T-cell (primary cell): Measurements from ENCODE around the gene MS4A4A. TPM values are rescaled to one million over a fixed set of nuclear protein-coding genes. Genes with fewer than 3 reads are reported as not detected.
A peak's percentile ranks its signal among the peaks of the same experiment; 100 is the strongest.

ENCODE experiments used
- ATAC-seq, 4 experiments: fragments of 200-7000 bp in 3 of 4; fragments of 150-1000 bp in 1 of 4; cut with Tn5 transposase; replicated peaks in 1 of 4; 1 replicate in 3 of 4; 2 replicates in 1 of 4; pipeline ENCODE4 v1.10.0; 2021; ENCODE audit warnings: moderate library complexity in 3 of 4, mild to moderate bottlenecking in 2 of 4, moderate number of reproducible peaks in 1 of 4
- CTCF ChIA-PET, 2 donors: fragments of 300-600 bp; sonication (Branson Sonifier 250); formaldehyde crosslinking; loops; one replicate each; lab custom pipeline; 2022; ENCODE audit warnings: antibody characterized with exemption in 2 of 2; lab: Charles Lee
- POLR2A ChIA-PET, 2 donors: fragments of 300-600 bp; sonication (Branson Sonifier 250); formaldehyde crosslinking; loops; one replicate each; lab custom pipeline; 2022; ENCODE audit warnings: antibody characterized with exemption in 2 of 2; lab: Charles Lee
- DNase-seq, 35 experiments: peaks; one replicate each; pipeline versions ENCODE4 v3.0.0 to v3.0.0-alpha.2; 2013 to 2023
- H3K27ac ChIP-seq: one replicate; pipeline ENCODE4 v1.5.1; 2013; ENCODE audit warnings: low read length
- H3K27me3 ChIP-seq, 2 experiments: replicated peaks in 1 of 2; 1 replicate in 1 of 2; 2 replicates in 1 of 2; pipeline versions ENCODE4 v1.6.1 to v1.7.0; 2013; ENCODE audit warnings: low read length in 1 of 2, mixed read lengths in 1 of 2; ENCODE audit not compliant: control insufficient read depth in 2 of 2, insufficient read depth in 2 of 2; ENCODE audit errors: extremely low read depth in 1 of 2
- H3K36me3 ChIP-seq, 2 donors: 1 replicate in 1 of 2; 2 replicates in 1 of 2; pipeline versions ENCODE4 v1.6.1 to v1.7.0; 2013; ENCODE audit warnings: low read length in 1 of 2; ENCODE audit not compliant: control insufficient read depth in 2 of 2, insufficient read depth in 1 of 2; ENCODE audit errors: extremely low read depth in 1 of 2
- H3K4me1 ChIP-seq, 2 experiments: 1 replicate in 1 of 2; 2 replicates in 1 of 2; pipeline versions ENCODE4 v1.6.1 to v1.7.0; 2013; ENCODE audit warnings: low read length in 2 of 2, mixed read lengths in 1 of 2; ENCODE audit not compliant: insufficient read depth in 2 of 2, control insufficient read depth in 1 of 2; ENCODE audit errors: extremely low read depth in 1 of 2
- H3K4me3 ChIP-seq, 2 donors: 1 replicate in 1 of 2; 2 replicates in 1 of 2; pipeline versions ENCODE4 v1.5.1 to v1.7.0; 2013; ENCODE audit warnings: mild to moderate bottlenecking in 2 of 2, low read length in 1 of 2, moderate library complexity in 1 of 2; ENCODE audit not compliant: control insufficient read depth in 1 of 2; ENCODE audit errors: extremely low read depth in 1 of 2
- H3K9me3 ChIP-seq: 2 replicates; pipeline ENCODE4 v1.7.0; 2013
- H3K27ac Mint-ChIP-seq, 2 donors: one replicate each; pipeline ENCODE4 v1.8.0; 2020 to 2021; ENCODE audit warnings: mild to moderate bottlenecking in 2 of 2, mixed read lengths in 2 of 2
- H3K27me3 Mint-ChIP-seq, 2 donors: one replicate each; pipeline ENCODE4 v1.8.0; 2021 to 2022; ENCODE audit warnings: mixed read lengths in 2 of 2
- H3K36me3 Mint-ChIP-seq: one replicate; pipeline ENCODE4 v1.8.0; 2021; ENCODE audit warnings: mixed read lengths
- H3K4me1 Mint-ChIP-seq, 3 donors: one replicate each; pipeline ENCODE4 v1.8.0; 2020 to 2022; ENCODE audit warnings: mixed read lengths in 3 of 3, mild to moderate bottlenecking in 1 of 3
- H3K4me3 Mint-ChIP-seq, 3 donors: one replicate each; pipeline ENCODE4 v1.8.0; 2020 to 2022; ENCODE audit warnings: mild to moderate bottlenecking in 3 of 3, mixed read lengths in 3 of 3, moderate library complexity in 3 of 3
- H3K9me3 Mint-ChIP-seq, 3 donors: one replicate each; pipeline ENCODE4 v1.8.0; 2020 to 2022; ENCODE audit warnings: mixed read lengths in 3 of 3
- WGBS: methylation state at CpG from one replicate; pipeline ENCODE4 v1.1.5; 2013; ENCODE audit warnings: missing lambda C conversion rate; ENCODE audit not compliant: insufficient coverage; 5-methylcytosine and 5-hydroxymethylcytosine counted together
- total RNA-seq, 35 experiments: library from RNA in 6 of 35; stranded (reverse) in 6 of 35; fragments of 120-200 nt in 1 of 35; gene quantifications; one replicate each; pipeline versions ENCODE4 v1.2.1 to v1.2.4 and lab custom pipeline; 2013 to 2026

The MS4A4A gene
- total RNA-seq, 5 donors from 2014 or later (not counting 1 experiment from before 2014, with no cell fraction given), result 0.26 TPM; not detected in 4

GRCh38 chr11:60307507-60308195 is 27.2 kb downstream of the MS4A4A start:
- Mint-ChIP-seq H3K27me3 (peaks cover under 1 to 11% of the 10 kb centered on the region in 2 donors), H3K36me3 (no peaks in the 10 kb centered on the region), H3K27ac (no peak overlapping the region), H3K9me3 (no peaks in the 10 kb centered on the region), H3K4me1 (no peaks in the 10 kb centered on the region), H3K4me3 (no peak overlapping the region)
- POLR2A ChIA-PET, result no interaction called here
- no peak for ATAC-seq
- DNase-seq, result no peak
- CTCF ChIA-PET, result no interaction called here
- H3K27me3 ChIP-seq, result no peaks in the 10 kb centered on the region
- H3K36me3 ChIP-seq, result no peaks in the 10 kb centered on the region
- H3K27ac ChIP-seq, result no peak overlapping the region
- no peak overlapping the region for H3K4me3 ChIP-seq
- WGBS, result 51% methylated on average over 3 of the region's 3 CpGs
- H3K9me3 ChIP-seq, result no peaks in the 10 kb centered on the region
- H3K4me1 ChIP-seq, result no peaks in the 10 kb centered on the region

- WGBS, result 33% methylated on average over 1 of the region's 5 CpGs
Measured at GRCh38 chr11:60310407-60310998, 30.0 kb downstream of the MS4A4A start.

GRCh38 chr11:60314635-60315321 is 34.3 kb downstream of the MS4A4A start:
- no peaks in the 10 kb centered on the region for H3K36me3 Mint-ChIP-seq
- H3K9me3 Mint-ChIP-seq, result peaks cover 6 to 10% (median 6%) of the 10 kb centered on the region in 3 donors
- Histone ChIP-seq H3K4me3 (no peak overlapping the region), H3K36me3 (no peaks in the 10 kb centered on the region), H3K27ac (no peak overlapping the region), H3K27me3 (no peaks in the 10 kb centered on the region), H3K9me3 (no peaks in the 10 kb centered on the region), H3K4me1 (no peaks in the 10 kb centered on the region)
- POLR2A ChIA-PET, result no interaction called here
- no CpG with 5 or more reads among the region's 2 CpGs for WGBS
- ATAC-seq (no peak), DNase-seq (no peak)
- H3K4me1 Mint-ChIP-seq, result no peaks in the 10 kb centered on the region
- peaks cover 9 to 12% of the 10 kb centered on the region in 2 donors for H3K27me3 Mint-ChIP-seq
- no peak overlapping the region for H3K4me3 Mint-ChIP-seq
- CTCF ChIA-PET, result no interaction called here
- H3K27ac Mint-ChIP-seq, result no peak overlapping the region

More at GRCh38 chr11:60310407-60310998, 30.0 kb downstream of the MS4A4A start:
- POLR2A ChIA-PET, result no interaction called here
- Mint-ChIP-seq H3K4me3 (no peak overlapping the region), H3K36me3 (no peaks in the 10 kb centered on the region), H3K9me3 (no peaks in the 10 kb centered on the region), H3K4me1 (no peaks in the 10 kb centered on the region), H3K27ac (no peak overlapping the region), H3K27me3 (peaks cover 0 to 13% of the 10 kb centered on the region in 2 donors)
- Histone ChIP-seq H3K4me3 (no peak overlapping the region), H3K36me3 (no peaks in the 10 kb centered on the region), H3K27me3 (no peaks in the 10 kb centered on the region), H3K9me3 (no peaks in the 10 kb centered on the region), H3K4me1 (no peaks in the 10 kb centered on the region), H3K27ac (no peak overlapping the region)
- no peak for ATAC-seq
- CTCF ChIA-PET, result no interaction called here
- peak in 1 of 35 experiments; percentile 1 for DNase-seq

- POLR2A ChIA-PET, result no interaction called here
- ATAC-seq (no peak), DNase-seq (no peak)
- CTCF ChIA-PET, result no interaction called here
- Mint-ChIP-seq H3K36me3 (no peaks in the 10 kb centered on the region), H3K9me3 (peaks cover 12 to 19% (median 15%) of the 10 kb centered on the region in 3 donors), H3K4me1 (no peaks in the 10 kb centered on the region), H3K4me3 (no peak overlapping the region), H3K27ac (no peak overlapping the region), H3K27me3 (peaks cover 10 to 13% of the 10 kb centered on the region in 2 donors)
- no peaks in the 10 kb centered on the region for H3K4me1 ChIP-seq
- H3K36me3 ChIP-seq, result no peaks in the 10 kb centered on the region
- peaks cover 4% of the 10 kb centered on the region for H3K9me3 ChIP-seq
- no peak overlapping the region for H3K27ac ChIP-seq
- H3K27me3 ChIP-seq, result no peaks in the 10 kb centered on the region
- no peak overlapping the region for H3K4me3 ChIP-seq
Measured at GRCh38 chr11:60315871-60316270, 35.4 kb downstream of the MS4A4A start.

- H3K27ac ChIP-seq, result no peak overlapping the region
- H3K27me3 ChIP-seq, result no peaks in the 10 kb centered on the region
- no peaks in the 10 kb centered on the region for H3K36me3 ChIP-seq
- H3K4me1 ChIP-seq, result no peaks in the 10 kb centered on the region
- H3K4me3 ChIP-seq, result no peak overlapping the region
- peaks cover 14% of the 10 kb centered on the region in 2 donors for H3K27me3 Mint-ChIP-seq
- POLR2A ChIA-PET, result no interaction called here
- H3K9me3 ChIP-seq, result peaks cover 4% of the 10 kb centered on the region
- H3K4me3 Mint-ChIP-seq, result no peak overlapping the region
- ATAC-seq, result no peak
- no peaks in the 10 kb centered on the region for H3K36me3 Mint-ChIP-seq
- CTCF ChIA-PET, result no interaction called here
- no peak overlapping the region for H3K27ac Mint-ChIP-seq
- WGBS, result no CpG with 5 or more reads among the region's 2 CpGs
- H3K9me3 Mint-ChIP-seq, result peaks cover 14 to 22% (median 15%) of the 10 kb centered on the region in 3 donors
- no peaks in the 10 kb centered on the region for H3K4me1 Mint-ChIP-seq
- DNase-seq, result no peak
Measured at GRCh38 chr11:60316317-60316716, 35.9 kb downstream of the MS4A4A start.

GRCh38 chr11:60318726-60319125 is 38.3 kb downstream of the MS4A4A start:
- H3K27ac Mint-ChIP-seq, result no peak overlapping the region
- H3K27ac ChIP-seq, result no peak overlapping the region
- no peak for ATAC-seq
- peaks cover 17 to 20% of the 10 kb centered on the region in 2 donors for H3K27me3 Mint-ChIP-seq
- 62% methylated on average over 2 of the region's 2 CpGs for WGBS
- CTCF ChIA-PET, result no interaction called here
- H3K4me3 ChIP-seq, result no peak overlapping the region
- no peaks in the 10 kb centered on the region for H3K36me3 ChIP-seq
- no peaks in the 10 kb centered on the region for H3K36me3 Mint-ChIP-seq
- H3K9me3 Mint-ChIP-seq, result peaks cover 14 to 43% (median 21%) of the 10 kb centered on the region in 3 donors
- H3K27me3 ChIP-seq, result no peaks in the 10 kb centered on the region
- no peak overlapping the region for H3K4me3 Mint-ChIP-seq
- peaks cover 4% of the 10 kb centered on the region for H3K9me3 ChIP-seq
- no peaks in the 10 kb centered on the region for H3K4me1 Mint-ChIP-seq
- POLR2A ChIA-PET, result no interaction called here
- DNase-seq, result no peak
- no peaks in the 10 kb centered on the region for H3K4me1 ChIP-seq
